GM13977 (cell line): ENCODE measurements around the gene HIPK3.
"Not testable (repeated sequence)": the region's sequence is repeated elsewhere in the genome, so short reads cannot be mapped to it uniquely, and the experiment has no call there.

Experiments used
- DNase-seq: peaks from one replicate; pipeline ENCODE4 v3.0.0; 2012; ENCODE audit warnings: low spot score
- in situ Hi-C: fragments of 300-500 bp; cut with MboI; formaldehyde crosslinking; loops from one replicate; pipeline ENCODE4 v1.12.0; 2022; ENCODE audit warnings: low sequenced_read_pairs, low pct_unique_long_range_greater_than_20kb, mixed read lengths, inconsistent platforms; ENCODE audit not compliant: unreplicated experiment
- TF ChIP-seq, protein P1 (sequence below): IDR thresholded peaks from 2 replicates; pipeline ENCODE4 v1.5.1; 2012; ENCODE audit warnings: mild to moderate bottlenecking, control low read depth; ENCODE audit not compliant: insufficient read depth; ENCODE audit errors: extremely low read depth, missing control alignments

The HIPK3 gene

DNA sequence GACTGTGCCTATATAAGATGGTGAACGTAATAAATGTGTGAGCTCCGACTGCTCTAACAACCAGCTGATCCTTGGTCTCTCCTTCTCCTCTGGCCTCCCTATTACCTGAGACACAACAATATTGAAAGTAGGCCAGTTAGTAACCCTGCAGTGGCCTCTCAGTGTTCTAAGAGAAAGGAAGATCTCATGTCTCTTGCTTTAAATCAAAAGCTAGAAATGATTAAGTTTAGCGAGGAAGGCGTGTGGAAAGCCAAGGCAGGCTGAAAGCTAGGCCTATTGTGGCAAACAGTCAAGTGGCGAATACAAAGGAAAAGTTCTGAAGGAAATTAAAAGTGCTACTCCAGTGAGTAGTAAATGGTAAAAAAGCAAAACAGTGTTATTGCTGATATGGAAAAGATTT is 39.5 kb downstream of the HIPK3 start:
- TF ChIP-seq, protein P1, sequence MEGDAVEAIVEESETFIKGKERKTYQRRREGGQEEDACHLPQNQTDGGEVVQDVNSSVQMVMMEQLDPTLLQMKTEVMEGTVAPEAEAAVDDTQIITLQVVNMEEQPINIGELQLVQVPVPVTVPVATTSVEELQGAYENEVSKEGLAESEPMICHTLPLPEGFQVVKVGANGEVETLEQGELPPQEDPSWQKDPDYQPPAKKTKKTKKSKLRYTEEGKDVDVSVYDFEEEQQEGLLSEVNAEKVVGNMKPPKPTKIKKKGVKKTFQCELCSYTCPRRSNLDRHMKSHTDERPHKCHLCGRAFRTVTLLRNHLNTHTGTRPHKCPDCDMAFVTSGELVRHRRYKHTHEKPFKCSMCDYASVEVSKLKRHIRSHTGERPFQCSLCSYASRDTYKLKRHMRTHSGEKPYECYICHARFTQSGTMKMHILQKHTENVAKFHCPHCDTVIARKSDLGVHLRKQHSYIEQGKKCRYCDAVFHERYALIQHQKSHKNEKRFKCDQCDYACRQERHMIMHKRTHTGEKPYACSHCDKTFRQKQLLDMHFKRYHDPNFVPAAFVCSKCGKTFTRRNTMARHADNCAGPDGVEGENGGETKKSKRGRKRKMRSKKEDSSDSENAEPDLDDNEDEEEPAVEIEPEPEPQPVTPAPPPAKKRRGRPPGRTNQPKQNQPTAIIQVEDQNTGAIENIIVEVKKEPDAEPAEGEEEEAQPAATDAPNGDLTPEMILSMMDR: no peak
- no peak for DNase-seq
- in situ Hi-C loops: no loop called here

DNA sequence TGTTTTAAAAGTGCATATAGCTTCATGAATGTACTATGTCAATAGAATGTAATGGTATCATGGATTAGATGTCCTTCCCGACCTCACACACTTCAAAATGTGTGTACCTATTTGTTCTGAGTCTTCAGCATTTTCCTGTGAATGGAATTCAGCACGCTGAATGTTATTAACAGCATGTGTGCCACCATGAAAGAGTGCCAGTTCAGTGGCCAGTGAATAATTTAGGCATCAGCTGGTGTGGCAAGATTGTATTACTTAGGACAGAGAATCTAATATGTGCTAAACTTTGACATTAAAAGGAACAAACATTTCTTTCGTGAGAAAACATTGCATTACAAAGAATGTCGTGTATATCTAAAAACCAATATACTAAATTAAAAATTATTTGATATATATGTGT is 46.4 kb downstream of the HIPK3 start:
- TF ChIP-seq, protein P1: no peak
- DNase-seq: no peak
- in situ Hi-C loops: no loop called here

DNA sequence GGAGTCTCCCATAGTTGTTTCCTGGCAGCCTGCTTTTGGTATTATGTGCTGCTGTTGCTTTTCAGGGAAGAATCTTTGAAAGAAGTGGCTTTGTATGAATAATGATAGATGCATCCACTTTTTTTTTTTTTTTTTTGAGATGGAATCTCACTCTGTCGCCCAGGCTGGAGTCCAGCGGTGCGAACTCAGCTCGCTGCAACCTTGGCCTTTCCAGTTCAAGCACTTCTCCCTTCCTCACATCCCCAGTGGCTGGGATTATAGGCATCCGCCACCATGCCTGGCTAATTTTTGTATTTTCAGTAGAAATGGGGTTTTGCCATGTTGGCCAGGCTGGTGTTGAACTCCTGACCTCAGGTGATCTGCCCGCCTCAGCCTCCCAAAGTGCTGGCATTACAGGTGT is 49.6 kb downstream of the HIPK3 start:
- DNase-seq, in situ Hi-C loops: not testable (repeated sequence)

DNA sequence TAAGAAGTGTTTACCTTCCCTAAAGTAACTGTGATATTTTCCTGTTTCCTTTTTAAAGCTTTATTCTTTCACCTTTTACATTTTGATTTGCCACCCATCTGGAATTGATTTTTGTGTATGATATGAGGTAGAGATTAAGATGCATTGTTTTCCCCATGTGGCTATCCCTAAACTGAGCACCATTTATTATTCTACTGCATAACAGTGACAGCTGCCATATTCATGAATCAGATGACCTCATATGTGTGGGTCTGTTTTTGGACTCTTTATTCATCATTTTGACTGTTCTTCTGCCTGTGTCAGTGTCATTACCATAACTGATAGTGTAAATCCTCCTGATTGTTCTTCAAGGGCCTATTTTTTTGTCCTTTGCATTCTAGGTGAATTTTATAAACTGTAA is 50.8 kb downstream of the HIPK3 start:
- DNase-seq: no peak
- in situ Hi-C loops: no loop called here
- TF ChIP-seq, protein P1: no peak

DNA sequence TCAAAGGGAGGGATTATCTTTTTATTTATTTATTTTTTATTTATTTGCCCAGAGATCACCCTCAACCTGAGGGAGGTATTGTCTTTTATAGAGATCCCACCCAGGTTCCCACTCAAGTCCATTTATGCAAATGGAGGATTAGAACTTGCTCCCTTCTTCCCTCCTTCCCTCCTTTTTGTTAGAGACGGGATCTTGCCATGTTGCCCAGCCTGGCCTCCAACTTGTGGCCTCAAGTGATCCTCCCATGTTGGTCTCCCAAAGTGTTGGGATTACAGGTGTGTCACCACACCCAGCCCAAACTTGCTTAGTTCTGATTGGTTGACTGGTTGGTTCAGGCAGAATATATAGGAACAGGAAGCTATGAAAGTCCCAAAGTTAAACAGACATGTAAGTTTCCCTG is 51.9 kb downstream of the HIPK3 start:
- TF ChIP-seq, protein P1: no peak
- in situ Hi-C loops: no loop called here
- no peak for DNase-seq

GRCh38 chr11:33310720-33311500 is 53.7 kb downstream of the HIPK3 start:
- in situ Hi-C loops: no loop called here
- TF ChIP-seq, protein P1: no peak

DNA sequence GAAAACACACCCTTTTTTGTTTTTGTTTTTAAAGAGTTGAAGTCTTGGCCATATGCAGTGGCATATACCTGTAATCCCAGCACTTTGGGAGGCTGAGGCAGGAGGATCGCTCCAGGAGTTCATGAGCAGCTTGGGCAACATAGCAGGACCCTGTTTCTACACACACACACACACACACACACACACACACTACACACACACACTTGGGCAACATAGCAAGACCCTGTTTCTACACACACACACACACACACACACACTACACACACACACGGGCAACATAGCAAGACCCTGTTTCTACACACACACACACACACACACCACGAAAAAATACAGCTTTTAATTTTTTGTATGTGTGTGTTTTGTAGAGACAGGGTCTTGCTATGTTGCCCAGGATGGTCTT is 54.5 kb downstream of the HIPK3 start:
- DNase-seq: no peak
- TF ChIP-seq, protein P1: no peak
- in situ Hi-C loops: no loop called here

More at GRCh38 chr11:33310720-33311500, 53.7 kb downstream of the HIPK3 start:
- DNase-seq: no peak
